ENCODE data around the gene SPOCK1.

DNA sequence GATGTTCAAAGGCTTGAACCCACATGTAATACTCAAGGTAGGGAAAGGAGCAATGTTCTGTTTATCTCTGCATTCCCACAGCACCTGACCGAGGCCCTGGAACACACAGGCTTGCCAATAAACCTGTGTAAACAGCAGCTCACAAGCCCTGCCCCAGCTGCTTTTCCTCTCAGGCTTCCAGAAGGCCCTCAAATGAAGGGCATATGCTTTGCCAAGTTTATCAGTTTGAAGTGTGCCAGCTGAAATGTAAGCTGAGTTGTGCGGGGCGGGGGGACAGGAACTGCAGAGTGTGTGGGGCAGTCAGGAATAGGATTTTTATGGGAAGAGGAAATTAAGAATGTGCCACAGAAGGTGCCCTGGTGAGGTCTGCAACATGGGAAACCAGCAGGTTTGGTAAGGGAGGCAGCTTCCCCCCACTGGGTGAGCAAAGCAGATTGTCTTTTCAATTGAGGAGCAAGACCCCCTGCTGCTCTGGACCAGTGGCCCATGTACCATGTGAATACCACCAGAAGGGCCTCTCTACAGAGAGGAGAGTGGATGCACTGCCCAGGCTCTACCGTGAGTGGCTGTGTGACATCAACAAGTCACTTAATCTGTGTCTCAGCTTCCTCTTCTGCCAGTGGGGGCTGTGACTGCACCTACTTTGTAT is 194.8 kb downstream of the SPOCK1 start:
- TF ChIP-seq, protein P1, sequence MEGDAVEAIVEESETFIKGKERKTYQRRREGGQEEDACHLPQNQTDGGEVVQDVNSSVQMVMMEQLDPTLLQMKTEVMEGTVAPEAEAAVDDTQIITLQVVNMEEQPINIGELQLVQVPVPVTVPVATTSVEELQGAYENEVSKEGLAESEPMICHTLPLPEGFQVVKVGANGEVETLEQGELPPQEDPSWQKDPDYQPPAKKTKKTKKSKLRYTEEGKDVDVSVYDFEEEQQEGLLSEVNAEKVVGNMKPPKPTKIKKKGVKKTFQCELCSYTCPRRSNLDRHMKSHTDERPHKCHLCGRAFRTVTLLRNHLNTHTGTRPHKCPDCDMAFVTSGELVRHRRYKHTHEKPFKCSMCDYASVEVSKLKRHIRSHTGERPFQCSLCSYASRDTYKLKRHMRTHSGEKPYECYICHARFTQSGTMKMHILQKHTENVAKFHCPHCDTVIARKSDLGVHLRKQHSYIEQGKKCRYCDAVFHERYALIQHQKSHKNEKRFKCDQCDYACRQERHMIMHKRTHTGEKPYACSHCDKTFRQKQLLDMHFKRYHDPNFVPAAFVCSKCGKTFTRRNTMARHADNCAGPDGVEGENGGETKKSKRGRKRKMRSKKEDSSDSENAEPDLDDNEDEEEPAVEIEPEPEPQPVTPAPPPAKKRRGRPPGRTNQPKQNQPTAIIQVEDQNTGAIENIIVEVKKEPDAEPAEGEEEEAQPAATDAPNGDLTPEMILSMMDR (IDR thresholded peaks at IDR 0.05) = no peak
- TF ChIP-seq POLR2A (IDR thresholded peaks at IDR 0.05) = no peak
